ENCODE measurements around the gene TENM4.

TENM4 gene

DNA sequence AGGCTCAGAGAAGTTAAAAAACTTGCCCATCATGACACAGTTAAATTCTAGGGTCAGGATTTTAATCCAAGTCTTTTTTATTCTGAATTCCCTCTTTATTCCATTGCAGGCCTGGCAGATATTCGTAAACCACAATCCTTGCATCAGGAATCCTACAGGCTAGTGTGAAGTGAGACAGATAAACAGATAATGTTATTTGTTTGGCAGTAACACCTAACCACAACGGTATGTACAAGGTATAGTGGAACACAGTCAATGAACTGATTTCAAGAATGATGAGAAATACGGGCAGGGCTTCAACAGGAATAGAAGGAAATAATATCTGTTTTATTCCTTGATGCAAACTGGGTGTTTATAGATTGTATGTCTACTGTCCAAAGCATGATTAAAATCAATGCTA lies 834.2 kb downstream of the TENM4 start:
- POLR2A ChIA-PET, result no interaction called here
- DNase-seq (ENCODE audit: extremely low spot score), result no peak
- no peak for TF ChIP-seq FOXK2 (IDR thresholded peaks at IDR 0.05)
- no peak for TF ChIP-seq TARDBP (IDR thresholded peaks at IDR 0.05)
- no peak for TF ChIP-seq FOXM1 (IDR thresholded peaks at IDR 0.05; ENCODE audit: borderline replicate concordance)
- TF ChIP-seq LEF1 (IDR thresholded peaks at IDR 0.05; ENCODE audit: borderline replicate concordance), result no peak
- no peak for TF ChIP-seq ARNT (IDR thresholded peaks at IDR 0.05)
- CTCF ChIA-PET, result no interaction called here

GRCh38 chr11:78605296-78605695 lies 835.5 kb downstream of the TENM4 start:
- TF ChIP-seq SUZ12 (IDR thresholded peaks at IDR 0.05), result no peak
- no peak for TF ChIP-seq CTBP1 (IDR thresholded peaks at IDR 0.05; ENCODE audit: borderline replicate concordance)
- TF ChIP-seq ELF4 (IDR thresholded peaks at IDR 0.05), result no peak
- TF ChIP-seq HDGF (IDR thresholded peaks at IDR 0.05; ENCODE audit: borderline replicate concordance), result no peak
- TF ChIP-seq, protein P1, sequence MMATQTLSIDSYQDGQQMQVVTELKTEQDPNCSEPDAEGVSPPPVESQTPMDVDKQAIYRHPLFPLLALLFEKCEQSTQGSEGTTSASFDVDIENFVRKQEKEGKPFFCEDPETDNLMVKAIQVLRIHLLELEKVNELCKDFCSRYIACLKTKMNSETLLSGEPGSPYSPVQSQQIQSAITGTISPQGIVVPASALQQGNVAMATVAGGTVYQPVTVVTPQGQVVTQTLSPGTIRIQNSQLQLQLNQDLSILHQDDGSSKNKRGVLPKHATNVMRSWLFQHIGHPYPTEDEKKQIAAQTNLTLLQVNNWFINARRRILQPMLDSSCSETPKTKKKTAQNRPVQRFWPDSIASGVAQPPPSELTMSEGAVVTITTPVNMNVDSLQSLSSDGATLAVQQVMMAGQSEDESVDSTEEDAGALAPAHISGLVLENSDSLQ (IDR thresholded peaks at IDR 0.05), result no peak
- no peak for TF ChIP-seq FOXA1 (IDR thresholded peaks at IDR 0.05)
- no peak for TF ChIP-seq L3MBTL2 (conservative IDR thresholded peaks at IDR 0.05)
- TF ChIP-seq ARNT (IDR thresholded peaks at IDR 0.05), result no peak
- no peak for TF ChIP-seq NFRKB (IDR thresholded peaks at IDR 0.05)
- no peak for TF ChIP-seq TARDBP (IDR thresholded peaks at IDR 0.05)
- no peak for TF ChIP-seq BHLHE40 (IDR thresholded peaks at IDR 0.05; ENCODE audit: borderline replicate concordance)
- TF ChIP-seq ZNF384 (IDR thresholded peaks at IDR 0.05), result no peak
- TF ChIP-seq SP1 (IDR thresholded peaks at IDR 0.05), result no peak
- ChIA-PET CTCF (no interaction called here), POLR2A (no interaction called here)
- DNase-seq (ENCODE audit: extremely low spot score), result no peak

DNA sequence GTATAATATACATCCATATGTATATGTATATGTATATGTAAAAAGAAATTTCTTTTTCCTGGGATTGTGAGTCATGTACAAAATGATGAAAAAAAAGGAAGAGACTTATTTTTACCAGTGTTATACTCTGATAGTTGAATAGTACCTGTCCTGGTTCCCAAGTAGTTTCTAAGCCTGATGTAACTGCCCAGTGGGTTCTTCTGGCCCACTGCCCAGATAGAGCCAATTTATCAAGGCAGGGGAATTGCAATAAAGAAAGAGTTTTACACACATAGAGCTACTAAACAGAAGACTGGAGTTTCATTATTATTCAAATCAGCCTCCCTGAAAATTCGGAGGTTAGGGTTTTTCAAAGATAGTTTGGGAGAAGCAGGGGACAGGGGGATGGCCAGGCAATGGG lies 837.0 kb downstream of the TENM4 start:
- TF ChIP-seq ARNT (IDR thresholded peaks at IDR 0.05) (no peak), CTBP1 (IDR thresholded peaks at IDR 0.05; ENCODE audit: borderline replicate concordance) (no peak), NFRKB (IDR thresholded peaks at IDR 0.05) (no peak), BHLHE40 (IDR thresholded peaks at IDR 0.05; ENCODE audit: borderline replicate concordance) (no peak), HDGF (IDR thresholded peaks at IDR 0.05; ENCODE audit: borderline replicate concordance) (no peak), ELF4 (IDR thresholded peaks at IDR 0.05) (no peak), FOXM1 (IDR thresholded peaks at IDR 0.05; ENCODE audit: borderline replicate concordance) (no peak), FOXA1 (IDR thresholded peaks at IDR 0.05) (no peak), SUZ12 (IDR thresholded peaks at IDR 0.05) (no peak)
- TF ChIP-seq, protein P1 (IDR thresholded peaks at IDR 0.05), result no peak
- CTCF ChIA-PET, result interaction anchor here (0.9 kb wide), 1 partner anchor 39 kb away, joined by 3 read pairs; no protein-coding TSS in a partner anchor
- POLR2A ChIA-PET, result no interaction called here
- DNase-seq (ENCODE audit: extremely low spot score), result no peak

All from HEK293T (cell line).